Mucosa of stomach (tissue), 1 donor: ENCODE data around the gene RSRC2.
"Not testable (repeated sequence)": the region's sequence is repeated elsewhere in the genome, so short reads cannot be mapped to it uniquely, and the experiment has no call there.

ENCODE experiments used
- H3K27me3 ChIP-seq: one replicate; pipeline ENCODE4 v1.7.0; 2013; ENCODE audit warnings: mild to moderate bottlenecking, low read length; ENCODE audit not compliant: control insufficient read depth, insufficient read depth
- H3K36me3 ChIP-seq: one replicate; pipeline ENCODE4 v1.7.0; 2013; ENCODE audit warnings: low read length; ENCODE audit not compliant: control insufficient read depth, insufficient read depth
- H3K4me1 ChIP-seq: one replicate; pipeline ENCODE4 v1.7.0; 2013; ENCODE audit warnings: mild to moderate bottlenecking, low read length; ENCODE audit not compliant: control insufficient read depth, insufficient read depth
- H3K4me3 ChIP-seq: one replicate; pipeline ENCODE4 v1.7.0; 2013; ENCODE audit warnings: low read length
- H3K9ac ChIP-seq: one replicate; pipeline ENCODE4 v1.7.0; 2013; ENCODE audit warnings: mild to moderate bottlenecking, low read length, moderate library complexity
- H3K9me3 ChIP-seq: one replicate; pipeline ENCODE4 v1.7.0; 2013; ENCODE audit warnings: mild to moderate bottlenecking, low read length, moderate library complexity; ENCODE audit not compliant: control insufficient read depth
- donor health status: Pancreatic carcinoma.

The RSRC2 gene

GRCh38 chr12:122526683-122527477 lies at the start of gene RSRC2, which contains the start of gene KNTC1:
RSRC2 (minus strand) TSS chr12:122526936; CDS start chr12:122526853, 83 bp downstream.
KNTC1 (plus strand) TSS chr12:122527249; CDS start chr12:122530064, 2,815 bp downstream.
- peak within 1 kb of the TSS; percentile 96 for H3K9ac ChIP-seq
- no peaks in the 10 kb centered on the region for H3K27me3 ChIP-seq
- H3K4me1 ChIP-seq: peaks cover 22% of the 10 kb centered on the region
- H3K4me3 ChIP-seq: peak within 1 kb of the TSS; percentile 88
- no peaks in the 10 kb centered on the region for H3K36me3 ChIP-seq
- H3K9me3 ChIP-seq: no peaks in the 10 kb centered on the region

- Histone ChIP-seq H3K36me3 (no peaks in the 10 kb centered on the region), H3K9ac (no peak overlapping the region), H3K27me3 (no peaks in the 10 kb centered on the region), H3K9me3 (no peaks in the 10 kb centered on the region), H3K4me1 (no peaks in the 10 kb centered on the region), H3K4me3 (no peak overlapping the region)
These were observed 45.1 kb upstream of the RSRC2 start for GRCh38 chr12:122571821-122572220.

GRCh38 chr12:122570006-122570405 lies 43.3 kb upstream of the RSRC2 start:
- not testable (repeated sequence) for H3K4me1 ChIP-seq, H3K4me3 ChIP-seq, H3K27me3 ChIP-seq, H3K9me3 ChIP-seq, H3K36me3 ChIP-seq, H3K9ac ChIP-seq

- no peak overlapping the region for H3K9ac ChIP-seq
- no peaks in the 10 kb centered on the region for H3K9me3 ChIP-seq
- no peaks in the 10 kb centered on the region for H3K27me3 ChIP-seq
- H3K4me1 ChIP-seq: no peaks in the 10 kb centered on the region
- no peak overlapping the region for H3K4me3 ChIP-seq
- H3K36me3 ChIP-seq: no peaks in the 10 kb centered on the region
These were observed 42.6 kb upstream of the RSRC2 start for GRCh38 chr12:122569288-122569687.

GRCh38 chr12:122566816-122567215 lies 40.1 kb upstream of the RSRC2 start:
- H3K4me1 ChIP-seq, H3K36me3 ChIP-seq, H3K9me3 ChIP-seq, H3K27me3 ChIP-seq, H3K9ac ChIP-seq, H3K4me3 ChIP-seq: not testable (repeated sequence)

- H3K4me3 ChIP-seq: no peak overlapping the region
- H3K27me3 ChIP-seq: no peaks in the 10 kb centered on the region
- H3K9ac ChIP-seq: no peak overlapping the region
- no peaks in the 10 kb centered on the region for H3K36me3 ChIP-seq
- H3K4me1 ChIP-seq: no peaks in the 10 kb centered on the region
- no peaks in the 10 kb centered on the region for H3K9me3 ChIP-seq
These were observed 36.6 kb upstream of the RSRC2 start for GRCh38 chr12:122563361-122563760.

- no peaks in the 10 kb centered on the region for H3K4me1 ChIP-seq
- H3K9me3 ChIP-seq: no peaks in the 10 kb centered on the region
- H3K27me3 ChIP-seq: no peaks in the 10 kb centered on the region
- H3K4me3 ChIP-seq: no peak overlapping the region
- H3K9ac ChIP-seq: no peak overlapping the region
- H3K36me3 ChIP-seq: no peaks in the 10 kb centered on the region
These were observed 33.4 kb upstream of the RSRC2 start for GRCh38 chr12:122560138-122560537.

- Histone ChIP-seq H3K36me3 (no peaks in the 10 kb centered on the region), H3K4me1 (no peaks in the 10 kb centered on the region), H3K27me3 (no peaks in the 10 kb centered on the region), H3K9ac (no peak overlapping the region), H3K9me3 (no peaks in the 10 kb centered on the region), H3K4me3 (no peak overlapping the region)
These were observed 32.3 kb upstream of the RSRC2 start for GRCh38 chr12:122558745-122559641.

- no peaks in the 10 kb centered on the region for H3K36me3 ChIP-seq
These were observed 20.6 kb upstream of the RSRC2 start for GRCh38 chr12:122547330-122547729.

GRCh38 chr12:122545855-122546254 lies 19.1 kb upstream of the RSRC2 start:
- no peaks in the 10 kb centered on the region for H3K9me3 ChIP-seq
- no peak overlapping the region for H3K4me3 ChIP-seq
- no peaks in the 10 kb centered on the region for H3K36me3 ChIP-seq
- no peak overlapping the region for H3K9ac ChIP-seq
- H3K27me3 ChIP-seq: no peaks in the 10 kb centered on the region
- H3K4me1 ChIP-seq: no peaks in the 10 kb centered on the region

More at GRCh38 chr12:122547330-122547729, 20.6 kb upstream of the RSRC2 start:
- H3K9ac ChIP-seq: no peak overlapping the region
- no peaks in the 10 kb centered on the region for H3K9me3 ChIP-seq
- H3K4me3 ChIP-seq: no peak overlapping the region
- no peaks in the 10 kb centered on the region for H3K27me3 ChIP-seq
- H3K4me1 ChIP-seq: no peaks in the 10 kb centered on the region

GRCh38 chr12:122544537-122544936 lies 17.8 kb upstream of the RSRC2 start:
- Histone ChIP-seq H3K9ac (no peak overlapping the region), H3K27me3 (no peaks in the 10 kb centered on the region), H3K9me3 (no peaks in the 10 kb centered on the region), H3K4me1 (no peaks in the 10 kb centered on the region), H3K4me3 (no peak overlapping the region), H3K36me3 (no peaks in the 10 kb centered on the region)

- Histone ChIP-seq H3K9ac (no peak overlapping the region), H3K36me3 (no peaks in the 10 kb centered on the region), H3K27me3 (no peaks in the 10 kb centered on the region), H3K4me3 (no peak overlapping the region), H3K9me3 (no peaks in the 10 kb centered on the region), H3K4me1 (no peaks in the 10 kb centered on the region)
These were observed 11.8 kb upstream of the RSRC2 start for GRCh38 chr12:122538496-122538895.
